Endothelial cell of umbilical vein (primary cell): ENCODE results near the gene MRPL48. TPM values are rescaled to one million over a fixed set of nuclear protein-coding genes. Genes with fewer than 3 reads are reported as not detected.
"Not testable (repeated sequence)": the region's sequence is repeated elsewhere in the genome, so short reads cannot be mapped to it uniquely, and the experiment has no call there.

Experiments
- BruUV-seq: library from RNA; stranded (reverse); fragments of 400-500 nt; replicated peaks from 2 replicates; lab custom pipeline; 2021; lab: Mats Ljungman, UMichigan
- CTCF ChIA-PET: fragments of 300-600, 350-600 bp; sonication (Branson Sonifier 250); formaldehyde crosslinking; loops from one replicate; lab custom pipeline; 2021; ENCODE audit warnings: antibody characterized with exemption, inconsistent platforms; lab: Charles Lee
- POLR2A ChIA-PET: fragments of 300-600, 350-600 bp; sonication (Branson Sonifier 250); formaldehyde crosslinking; loops from one replicate; lab custom pipeline; 2021; ENCODE audit warnings: antibody characterized with exemption, inconsistent platforms; lab: Charles Lee
- DNase-seq: peaks from one replicate; pipeline ENCODE4 v3.0.0-alpha.2; 2011; ENCODE audit warnings: low read depth, low spot score
- FAIRE-seq: peaks from 2 replicates; lab custom pipeline; 2011; peaks lifted over from hg19 to GRCh38; lab: Jason Lieb, UNC
- H2AFZ ChIP-seq: 2 replicates; pipeline ENCODE4 v1.6.0; 2012; ENCODE audit warnings: low read depth, low read length, control low read depth, inconsistent platforms
- H3K27ac ChIP-seq: 2 replicates; pipeline ENCODE4 v1.5.1; 2011; ENCODE audit warnings: low read depth, mild to moderate bottlenecking, control low read depth, low read length, moderate library complexity; ENCODE audit not compliant: insufficient read depth
- H3K27me3 ChIP-seq, 2 experiments: 2 replicates each; pipeline versions ENCODE4 v1.6.0 to v1.6.1; 2011; ENCODE audit warnings: low read length in 2 of 2, mixed read lengths in 1 of 2; ENCODE audit not compliant: control insufficient read depth in 2 of 2, insufficient read depth in 2 of 2
- H3K36me3 ChIP-seq, 2 experiments: 2 replicates in 1 of 2; 3 replicates in 1 of 2; pipeline ENCODE4 v1.5.1; 2011; ENCODE audit warnings: low read length in 2 of 2, mild to moderate bottlenecking in 1 of 2, moderate library complexity in 1 of 2; ENCODE audit not compliant: control insufficient read depth in 2 of 2, insufficient read depth in 2 of 2; ENCODE audit errors: extremely low read depth in 1 of 2
- H3K4me1 ChIP-seq: 3 replicates; pipeline ENCODE4 v1.5.1; 2011; ENCODE audit warnings: mild to moderate bottlenecking, low read length; ENCODE audit not compliant: control insufficient read depth, insufficient read depth; ENCODE audit errors: extremely low read depth
- H3K4me2 ChIP-seq: 2 replicates; pipeline ENCODE4 v1.6.1; 2011; ENCODE audit warnings: low read length, control low read depth, mixed read lengths; ENCODE audit not compliant: insufficient read depth
- H3K4me3 ChIP-seq, 3 experiments: fragments of 200-600 bp in 1 of 3; sonication (generic), shearing (Covaris generic) in 1 of 3; replicated peaks in 1 of 3; 2 replicates each; pipeline ENCODE4 v1.5.1; 2011 to 2016; ENCODE audit warnings: control low read depth in 3 of 3, low read length in 3 of 3, mild to moderate bottlenecking in 2 of 3, inconsistent platforms in 1 of 3, low read depth in 1 of 3, moderate library complexity in 1 of 3; ENCODE audit not compliant: insufficient read depth in 1 of 3
- H3K79me2 ChIP-seq: 2 replicates; pipeline ENCODE4 v1.6.0; 2012; ENCODE audit warnings: low read length, inconsistent platforms; ENCODE audit not compliant: control insufficient read depth, insufficient read depth
- H3K9ac ChIP-seq: replicated peaks from 2 replicates; pipeline ENCODE3; 2011; ENCODE audit warnings: low read length, control low read depth; ENCODE audit not compliant: insufficient read depth; ENCODE audit errors: extremely low read depth
- H3K9me1 ChIP-seq: replicated peaks from 3 replicates; pipeline ENCODE4 v1.6.0; 2011; ENCODE audit warnings: mild to moderate bottlenecking, low read length; ENCODE audit not compliant: control insufficient read depth, insufficient read depth; ENCODE audit errors: extremely low read depth
- H3K9me3 ChIP-seq: replicated peaks from 2 replicates; pipeline ENCODE4 v1.5.1; 2012; ENCODE audit warnings: low read length, inconsistent platforms; ENCODE audit not compliant: control insufficient read depth, insufficient read depth
- H4K20me1 ChIP-seq: replicated peaks from 2 replicates; pipeline ENCODE3; 2011; ENCODE audit warnings: mild to moderate bottlenecking, low read length; ENCODE audit not compliant: control insufficient read depth, insufficient read depth; ENCODE audit errors: extremely low read depth
- CTCF ChIP-seq, 2 donors: IDR thresholded peaks; 1 replicate in 1 of 2; 2 replicates in 1 of 2; pipeline ENCODE4 v1.5.1; 2011; ENCODE audit warnings: low read length in 2 of 2, mild to moderate bottlenecking in 2 of 2, moderate library complexity in 2 of 2, control low read depth in 1 of 2, inconsistent platforms in 1 of 2, low read depth in 1 of 2; ENCODE audit not compliant: insufficient read depth in 1 of 2; ENCODE audit errors: extremely low read depth in 1 of 2
- EZH2 ChIP-seq: IDR thresholded peaks from 2 replicates; pipeline ENCODE4 v1.6.1; 2012; ENCODE audit warnings: borderline replicate concordance, low read depth, mild to moderate bottlenecking, moderate library complexity, low read length, inconsistent platforms; ENCODE audit not compliant: severe bottlenecking
- FOS ChIP-seq: IDR thresholded peaks from 2 replicates; pipeline ENCODE4 v1.6.1; 2011; ENCODE audit warnings: mild to moderate bottlenecking, low read length, moderate library complexity, borderline replicate concordance; ENCODE audit not compliant: insufficient read depth
- GATA2 ChIP-seq: IDR thresholded peaks from 2 replicates; pipeline ENCODE4 v1.7.0; 2011; ENCODE audit warnings: low read depth, mild to moderate bottlenecking, moderate library complexity, mixed read lengths, low read length; ENCODE audit not compliant: insufficient read length, insufficient read depth
- JUN ChIP-seq: IDR thresholded peaks from 2 replicates; pipeline ENCODE4 v1.6.1; 2011; ENCODE audit warnings: borderline replicate concordance, low read depth; ENCODE audit not compliant: insufficient read length, insufficient read depth
- MAX ChIP-seq: IDR thresholded peaks from 2 replicates; pipeline ENCODE4 v1.6.1; 2011; ENCODE audit not compliant: insufficient read depth, insufficient read length
- MYC ChIP-seq: IDR thresholded peaks from one replicate; pipeline ENCODE4 v1.6.1; 2011; ENCODE audit warnings: mild to moderate bottlenecking, low read depth, low read length
- POLR2A ChIP-seq: IDR thresholded peaks from 2 replicates; pipeline ENCODE4 v1.6.1; 2012; ENCODE audit warnings: low read depth, mild to moderate bottlenecking, control low read depth, low read length
- POLR2AphosphoS5 ChIP-seq: IDR thresholded peaks from 2 replicates; pipeline ENCODE4 v1.6.1; 2012; ENCODE audit warnings: low read depth, mild to moderate bottlenecking, control low read depth, low read length, moderate library complexity; ENCODE audit not compliant: insufficient read depth
- dilution Hi-C: fragments of 300-500 bp; cut with MboI; formaldehyde crosslinking; loops from one replicate; pipeline ENCODE4 v1.15.0; 2019; ENCODE audit warnings: low sequenced_read_pairs; ENCODE audit not compliant: extremely low pct_ligation_motif_present
- intact Hi-C: fragments of 100-400 bp; cut with micrococcal nuclease; formaldehyde crosslinking; loops from one replicate; pipeline ENCODE4 v1.10.0; 2022
- polyA plus RNA-seq, 4 experiments: library from polyadenylated mRNA; depleted of rRNA in 3 of 4; stranded (reverse) in 3 of 4; unstranded in 1 of 4; fragments of >200 nt; gene quantifications; 2 replicates each; pipeline versions ENCODE4 v1.2.1 to v1.2.3, GENCODE V29; 2011 to 2012; ENCODE audit warnings: missing spikeins in 1 of 4
- total RNA-seq: library from RNA; stranded (reverse); gene quantifications from 2 replicates; pipeline ENCODE4 v1.2.3, GENCODE V29; 2021

MRPL48 gene
- total and polyA plus RNA-seq, 2 donors (not counting 3 experiments of a cell fraction or from before 2014, with no cell fraction given): 25.0 to 38.3 TPM

- H3K4me2 ChIP-seq: no peak overlapping the region
Observed at GRCh38 chr11:73766763-73767162, 20.9 kb upstream of the MRPL48 start.

GRCh38 chr11:73770811-73771210 lies 16.9 kb upstream of the MRPL48 start:
- FAIRE-seq, H3K27ac ChIP-seq, H3K4me1 ChIP-seq, CTCF ChIA-PET, POLR2A ChIA-PET, H4K20me1 ChIP-seq, H3K9me1 ChIP-seq, H3K36me3 ChIP-seq, H3K79me2 ChIP-seq, H3K4me2 ChIP-seq, dilution Hi-C loops, DNase-seq, H3K4me3 ChIP-seq, BruUV-seq, H3K9me3 ChIP-seq, intact Hi-C loops, H3K9ac ChIP-seq, H2AFZ ChIP-seq: not testable (repeated sequence)
- peaks cover 1 to 21% of the 10 kb centered on the region in 2 experiments for H3K27me3 ChIP-seq

More at GRCh38 chr11:73766763-73767162, 20.9 kb upstream of the MRPL48 start:
- Histone ChIP-seq H4K20me1 (no peaks in the 10 kb centered on the region), H3K27me3 (peaks cover 1 to 23% of the 10 kb centered on the region in 2 experiments), H3K79me2 (no peaks in the 10 kb centered on the region), H3K9me1 (no peaks in the 10 kb centered on the region), H3K9me3 (no peaks in the 10 kb centered on the region), H3K4me3 (no peak overlapping the region), H3K27ac (no peak overlapping the region), H3K4me1 (no peaks in the 10 kb centered on the region), H2AFZ (no peak overlapping the region), H3K9ac (no peak overlapping the region), H3K36me3 (no peaks in the 10 kb centered on the region)
- intact Hi-C loops (loop anchor here (10.0 kb wide), 1 partner anchor 168 kb away; no protein-coding TSS in a partner anchor), dilution Hi-C loops (no loop called here)
- CTCF ChIA-PET: no interaction called here
- TF ChIP-seq GATA2 (no peak), MAX (no peak), POLR2AphosphoS5 (no peak), POLR2A (no peak), FOS (no peak), JUN (no peak), CTCF (IDR thresholded peaks at IDR 0.05; ENCODE audit: extremely low read depth in 1 of 2, insufficient read depth in 1 of 2, low read depth in 1 of 2, low read length in 2 of 2) (no peak), EZH2 (no peak), MYC (no peak)
- no TSS peak for BruUV-seq
- no peak for DNase-seq
- FAIRE-seq: no peak
- POLR2A ChIA-PET: no interaction called here
